Limb (tissue), 2 donors: ENCODE results near the gene SURF4.
A peak's percentile ranks its signal among the peaks of the same experiment; 100 is the strongest.

Source experiments
- DNase-seq, 2 donors: peaks; one replicate each; pipeline ENCODE4 v3.0.0-alpha.2; 2016; ENCODE audit errors: extremely low spot score in 2 of 2

Gene SURF4

GRCh38 chr9:133375724-133376654, at the start of gene SURF4, which contains the start of gene STKLD1:
TSS of gene SURF4 (minus strand) at chr9:133376060. CDS start at chr9:133375969, 91 bp downstream.
TSS of gene STKLD1 (plus strand) at chr9:133376366. CDS start at chr9:133376474, 108 bp downstream.
- peak; percentile 97 to 98 for DNase-seq

- DNase-seq = no peak
Measured at GRCh38 chr9:133425049-133425632, 49.3 kb upstream of the SURF4 start.

GRCh38 chr9:133424187-133424586, 48.3 kb upstream of the SURF4 start:
- DNase-seq = no peak

- no peak for DNase-seq
Measured at GRCh38 chr9:133423216-133423615, 47.4 kb upstream of the SURF4 start.

GRCh38 chr9:133421615-133422542, 46.0 kb upstream of the SURF4 start, which contains the start of gene ADAMTS13:
TSS of gene ADAMTS13 (plus strand) at chr9:133422367. CDS start at chr9:133422444, 77 bp downstream.
- no peak for DNase-seq

GRCh38 chr9:133420392-133420827, 44.5 kb upstream of the SURF4 start:
- DNase-seq = no peak

GRCh38 chr9:133419005-133419404, 43.1 kb upstream of the SURF4 start:
- no peak for DNase-seq

- peak; percentile 79 to 93 for DNase-seq
Measured at GRCh38 chr9:133417541-133418461, 41.9 kb upstream of the SURF4 start, which contains the start of gene REXO4. TSS of gene REXO4 (minus strand) at chr9:133418010. CDS start at chr9:133417844, 166 bp downstream.

- DNase-seq = no peak
Measured at GRCh38 chr9:133415170-133415569, 39.3 kb upstream of the SURF4 start.

GRCh38 chr9:133408042-133408441, 32.2 kb upstream of the SURF4 start:
- DNase-seq = no peak

- DNase-seq = peak; percentile 66 to 82
Measured at GRCh38 chr9:133406480-133407307, 30.8 kb upstream of the SURF4 start.

- no peak for DNase-seq
Measured at GRCh38 chr9:133405508-133406438, 29.9 kb upstream of the SURF4 start.

GRCh38 chr9:133404454-133405002, 28.7 kb upstream of the SURF4 start:
- no peak for DNase-seq

- no peak for DNase-seq
Measured at GRCh38 chr9:133403766-133404453, 28.1 kb upstream of the SURF4 start.

GRCh38 chr9:133402689-133403088, 26.8 kb upstream of the SURF4 start:
- DNase-seq = no peak

GRCh38 chr9:133401588-133401987, 25.7 kb upstream of the SURF4 start:
- no peak for DNase-seq

GRCh38 chr9:133400292-133400691, 24.4 kb upstream of the SURF4 start:
- no peak for DNase-seq
